Measurements from ENCODE around the gene RYR2. TPM values are rescaled to one million over a fixed set of nuclear protein-coding genes. Genes with fewer than 3 reads are reported as not detected.

RYR2 gene
- total and polyA plus RNA-seq, 2 experiments from 2014 or later, result 0.50 to 0.95 TPM

- WGBS (ENCODE audit: low lambda C conversion rate, missing lambda C conversion rate), result 88% methylated on average over 8 of the region's 8 CpGs
- no peak for DNase-seq (ENCODE audit: low spot score)
- Histone ChIP-seq H3K27me3 (no peaks in the 10 kb centered on the region), H3K9me3 (ENCODE audit: low read depth) (no peaks in the 10 kb centered on the region), H3K4me2 (no peak overlapping the region), H3K4me3 (no peak overlapping the region), H2AFZ (no peak overlapping the region), H3K4me1 (ENCODE audit: insufficient read depth) (no peaks in the 10 kb centered on the region), H4K20me1 (ENCODE audit: insufficient read depth, poor library complexity, severe bottlenecking) (no peaks in the 10 kb centered on the region), H3K9me2 (replicated peaks; ENCODE audit: insufficient read depth) (no peaks in the 10 kb centered on the region), H3K27ac (no peak overlapping the region), H3K79me2 (no peaks in the 10 kb centered on the region), H3K36me3 (replicated peaks; ENCODE audit: insufficient read depth, low read depth) (no peaks in the 10 kb centered on the region)
- TF ChIP-seq, protein P1, sequence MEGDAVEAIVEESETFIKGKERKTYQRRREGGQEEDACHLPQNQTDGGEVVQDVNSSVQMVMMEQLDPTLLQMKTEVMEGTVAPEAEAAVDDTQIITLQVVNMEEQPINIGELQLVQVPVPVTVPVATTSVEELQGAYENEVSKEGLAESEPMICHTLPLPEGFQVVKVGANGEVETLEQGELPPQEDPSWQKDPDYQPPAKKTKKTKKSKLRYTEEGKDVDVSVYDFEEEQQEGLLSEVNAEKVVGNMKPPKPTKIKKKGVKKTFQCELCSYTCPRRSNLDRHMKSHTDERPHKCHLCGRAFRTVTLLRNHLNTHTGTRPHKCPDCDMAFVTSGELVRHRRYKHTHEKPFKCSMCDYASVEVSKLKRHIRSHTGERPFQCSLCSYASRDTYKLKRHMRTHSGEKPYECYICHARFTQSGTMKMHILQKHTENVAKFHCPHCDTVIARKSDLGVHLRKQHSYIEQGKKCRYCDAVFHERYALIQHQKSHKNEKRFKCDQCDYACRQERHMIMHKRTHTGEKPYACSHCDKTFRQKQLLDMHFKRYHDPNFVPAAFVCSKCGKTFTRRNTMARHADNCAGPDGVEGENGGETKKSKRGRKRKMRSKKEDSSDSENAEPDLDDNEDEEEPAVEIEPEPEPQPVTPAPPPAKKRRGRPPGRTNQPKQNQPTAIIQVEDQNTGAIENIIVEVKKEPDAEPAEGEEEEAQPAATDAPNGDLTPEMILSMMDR (IDR thresholded peaks at IDR 0.05; ENCODE audit: poor library complexity), result no peak
- no peak for TF ChIP-seq EZH2 (IDR thresholded peaks at IDR 0.05; ENCODE audit: borderline replicate concordance)
- TF ChIP-seq EZH2phosphoT487 (IDR thresholded peaks at IDR 0.05; ENCODE audit: low read depth, severe bottlenecking, unreplicated experiment), result no peak
Observed at GRCh38 chr1:237306726-237307125, 264.7 kb downstream of the RYR2 start.

DNA sequence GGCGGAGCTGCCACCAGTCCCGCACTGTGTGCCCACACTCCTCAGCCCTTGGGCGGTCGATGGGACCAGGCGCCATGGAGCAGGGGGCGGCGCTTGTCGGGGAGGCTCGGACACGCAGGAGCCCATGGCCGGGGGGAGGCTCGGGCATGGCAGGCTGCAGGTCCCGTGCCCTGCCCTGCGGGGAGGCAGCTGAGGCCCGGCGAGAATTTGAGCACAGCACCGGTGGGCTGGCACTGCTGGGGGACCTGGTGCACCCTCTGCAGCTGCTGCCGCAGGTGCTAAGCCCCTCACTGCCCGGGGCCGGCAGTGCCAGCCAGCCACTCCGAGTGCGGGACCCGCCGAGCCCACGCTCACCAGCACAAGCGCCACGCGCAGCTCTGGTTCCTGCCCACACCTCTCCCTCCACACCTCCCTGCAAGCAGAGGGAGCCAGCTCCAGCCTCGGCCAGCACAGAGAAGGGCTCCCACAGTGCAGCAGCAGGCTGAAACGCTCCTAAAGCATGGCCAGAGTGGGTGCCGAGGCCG, 267.7 kb downstream of the RYR2 start:
- Histone ChIP-seq H3K4me1 (ENCODE audit: insufficient read depth) (no peaks in the 10 kb centered on the region), H4K20me1 (ENCODE audit: insufficient read depth, poor library complexity, severe bottlenecking) (no peaks in the 10 kb centered on the region), H2AFZ (no peak overlapping the region), H3K36me3 (replicated peaks; ENCODE audit: insufficient read depth, low read depth) (no peaks in the 10 kb centered on the region), H3K27me3 (no peaks in the 10 kb centered on the region), H3K9me2 (replicated peaks; ENCODE audit: insufficient read depth) (no peaks in the 10 kb centered on the region), H3K4me3 (no peak overlapping the region), H3K4me2 (no peak overlapping the region), H3K79me2 (no peaks in the 10 kb centered on the region), H3K9me3 (ENCODE audit: low read depth) (no peaks in the 10 kb centered on the region), H3K27ac (no peak overlapping the region)
- WGBS (ENCODE audit: low lambda C conversion rate, missing lambda C conversion rate), result 95% methylated on average over 27 of the region's 32 CpGs
- TF ChIP-seq EZH2phosphoT487 (IDR thresholded peaks at IDR 0.05; ENCODE audit: low read depth, severe bottlenecking, unreplicated experiment) (no peak), EZH2 (IDR thresholded peaks at IDR 0.05; ENCODE audit: borderline replicate concordance) (no peak)
- TF ChIP-seq, protein P1 (IDR thresholded peaks at IDR 0.05; ENCODE audit: poor library complexity), result no peak
- DNase-seq (ENCODE audit: low spot score), result no peak

DNA sequence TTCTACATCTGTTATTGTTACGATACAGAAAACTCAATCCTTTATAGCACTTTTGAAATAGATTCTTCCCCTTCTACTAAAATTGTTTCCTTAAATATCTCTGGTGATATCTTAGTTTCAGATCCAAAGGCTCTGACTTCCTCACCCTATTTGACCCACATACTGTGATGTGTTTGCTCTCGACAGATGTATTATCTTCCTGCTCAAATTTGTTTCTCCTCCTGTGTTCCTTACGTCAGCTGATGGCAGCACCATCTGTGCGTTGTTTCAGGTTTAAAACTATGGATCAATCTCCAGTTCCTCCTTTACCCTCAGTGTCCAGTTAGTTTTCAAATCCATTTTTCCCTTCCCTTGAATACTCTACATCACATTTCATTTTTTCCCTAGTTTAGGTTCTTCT, 274.4 kb downstream of the RYR2 start:
- Histone ChIP-seq H2AFZ (no peak overlapping the region), H3K4me2 (no peak overlapping the region), H3K27me3 (no peaks in the 10 kb centered on the region), H3K4me3 (no peak overlapping the region), H3K27ac (no peak overlapping the region), H3K4me1 (ENCODE audit: insufficient read depth) (no peaks in the 10 kb centered on the region), H3K9me3 (ENCODE audit: low read depth) (no peaks in the 10 kb centered on the region), H4K20me1 (ENCODE audit: insufficient read depth, poor library complexity, severe bottlenecking) (no peaks in the 10 kb centered on the region), H3K79me2 (no peaks in the 10 kb centered on the region), H3K36me3 (replicated peaks; ENCODE audit: insufficient read depth, low read depth) (no peaks in the 10 kb centered on the region), H3K9me2 (replicated peaks; ENCODE audit: insufficient read depth) (no peaks in the 10 kb centered on the region)
- WGBS (ENCODE audit: low lambda C conversion rate, missing lambda C conversion rate), result 65% methylated on average over 4 of the region's 4 CpGs
- TF ChIP-seq EZH2phosphoT487 (IDR thresholded peaks at IDR 0.05; ENCODE audit: low read depth, severe bottlenecking, unreplicated experiment), result no peak
- no peak for TF ChIP-seq EZH2 (IDR thresholded peaks at IDR 0.05; ENCODE audit: borderline replicate concordance)
- TF ChIP-seq, protein P1 (IDR thresholded peaks at IDR 0.05; ENCODE audit: poor library complexity), result no peak
- no peak for DNase-seq (ENCODE audit: low spot score)

Measured in hepatocyte (in vitro differentiated cells).